Peyer's patch (tissue), 4 donors: ENCODE results near the gene POP4. TPM values are rescaled to one million over a fixed set of nuclear protein-coding genes. Genes with fewer than 3 reads are reported as not detected.

Experiments used
- DNase-seq, 3 donors: peaks; one replicate each; pipeline ENCODE4 v3.0.0-alpha.2; 2017 to 2019
- H3K27ac ChIP-seq, 4 donors: fragments of 200-600 bp; sonication (generic); one replicate each; pipeline ENCODE4 v1.5.1; 2016 to 2019
- H3K27me3 ChIP-seq, 2 donors: fragments of 200-600 bp; sonication (generic); one replicate each; pipeline ENCODE4 v1.5.1; 2019
- H3K36me3 ChIP-seq, 3 donors: fragments of 200-600 bp; sonication (generic); one replicate each; pipeline ENCODE4 v1.5.1; 2016 to 2019
- H3K4me1 ChIP-seq, 4 donors: fragments of 200-600 bp; sonication (generic); one replicate each; pipeline ENCODE4 v1.5.1; 2016 to 2019
- H3K4me3 ChIP-seq, 4 donors: fragments of 200-600 bp; sonication (generic); 1 replicate in 3 of 4; 2 replicates in 1 of 4; pipeline ENCODE4 v1.5.1; 2016 to 2019; ENCODE audit warnings: mild to moderate bottlenecking in 1 of 4
- H3K9me3 ChIP-seq, 4 donors: fragments of 200-600 bp; sonication (generic); one replicate each; pipeline ENCODE4 v1.5.1; 2016 to 2019; ENCODE audit warnings: mild to moderate bottlenecking in 1 of 4
- CTCF ChIP-seq, 6 experiments: fragments of 450-650 bp in 4 of 6; fragments of 200-600 bp in 2 of 6; sonication (generic) in 1 of 6; IDR thresholded peaks; one replicate each; pipeline ENCODE4 v1.5.1; 2017 to 2019; ENCODE audit warnings: antibody characterized with exemption in 6 of 6, mild to moderate bottlenecking in 3 of 6, moderate library complexity in 1 of 6
- POLR2A ChIP-seq, 2 donors: fragments of 450-650 bp; IDR thresholded peaks; one replicate each; pipeline ENCODE4 v1.5.1; 2017; ENCODE audit warnings: antibody characterized with exemption in 2 of 2, mild to moderate bottlenecking in 2 of 2, moderate library complexity in 2 of 2
- total RNA-seq, 4 donors: library from RNA; depleted of rRNA; stranded (reverse); fragments of >200 nt; gene quantifications; one replicate each; pipeline ENCODE4 v1.1.0, GENCODE V29; 2016

POP4 gene
- total RNA-seq, 4 donors from 2014 or later: 43.7 to 50.9 (median 49.1) TPM

GRCh38 chr19:29617366-29618266 is 11.5 kb downstream of the POP4 start:
- TF ChIP-seq CTCF (IDR thresholded peaks at IDR 0.05): no peak
- TF ChIP-seq POLR2A (IDR thresholded peaks at IDR 0.05): no peak
- Histone ChIP-seq H3K4me1 (no peaks in the 10 kb centered on the region), H3K27me3 (no peaks in the 10 kb centered on the region), H3K9me3 (no peaks in the 10 kb centered on the region), H3K36me3 (peaks cover 0 to 41% (median 0%) of the 10 kb centered on the region in 3 donors), H3K4me3 (no peak overlapping the region), H3K27ac (no peak overlapping the region)
- no peak for DNase-seq

- TF ChIP-seq CTCF (IDR thresholded peaks at IDR 0.05) (no peak), POLR2A (IDR thresholded peaks at IDR 0.05) (no peak)
- DNase-seq: no peak
- H3K9me3 ChIP-seq: no peaks in the 10 kb centered on the region
- no peak overlapping the region for H3K4me3 ChIP-seq
- H3K27ac ChIP-seq: no peak overlapping the region
- H3K27me3 ChIP-seq: no peaks in the 10 kb centered on the region
- peaks cover 0 to 33% (median 0%) of the 10 kb centered on the region in 3 donors for H3K36me3 ChIP-seq
- H3K4me1 ChIP-seq: no peaks in the 10 kb centered on the region
Observed at GRCh38 chr19:29618434-29618833, 12.4 kb downstream of the POP4 start.

- no peak for DNase-seq
- Histone ChIP-seq H3K27ac (no peak overlapping the region), H3K9me3 (no peaks in the 10 kb centered on the region), H3K36me3 (peaks cover 0 to 29% (median 0%) of the 10 kb centered on the region in 3 donors), H3K27me3 (no peaks in the 10 kb centered on the region), H3K4me1 (no peaks in the 10 kb centered on the region), H3K4me3 (no peak overlapping the region)
- TF ChIP-seq POLR2A (IDR thresholded peaks at IDR 0.05) (no peak), CTCF (IDR thresholded peaks at IDR 0.05) (no peak)
Observed at GRCh38 chr19:29618871-29619270, 12.8 kb downstream of the POP4 start.

GRCh38 chr19:29620931-29621351 is 14.9 kb downstream of the POP4 start:
- Histone ChIP-seq H3K27me3 (no peaks in the 10 kb centered on the region), H3K9me3 (no peaks in the 10 kb centered on the region), H3K4me3 (no peak overlapping the region), H3K36me3 (peaks cover 0 to 9% (median 0%) of the 10 kb centered on the region in 3 donors), H3K4me1 (no peaks in the 10 kb centered on the region), H3K27ac (no peak overlapping the region)
- DNase-seq: no peak
- TF ChIP-seq CTCF (IDR thresholded peaks at IDR 0.05): no peak

- Histone ChIP-seq H3K9me3 (no peaks in the 10 kb centered on the region), H3K36me3 (no peaks in the 10 kb centered on the region), H3K4me1 (no peaks in the 10 kb centered on the region), H3K27me3 (no peaks in the 10 kb centered on the region), H3K4me3 (no peak overlapping the region), H3K27ac (peak overlapping the region in 1 of 4 donors; percentile 12)
- DNase-seq: no peak
- no peak for TF ChIP-seq CTCF (IDR thresholded peaks at IDR 0.05)
- no peak for TF ChIP-seq POLR2A (IDR thresholded peaks at IDR 0.05)
Observed at GRCh38 chr19:29622166-29623070, 16.3 kb downstream of the POP4 start.
